HG02759 (cell line): Measurements from ENCODE around the gene MYH10.

Source experiments
- ATAC-seq: cut with Tn5 transposase; IDR thresholded peaks from one replicate; pipeline ENCODE4 v1.9.1; 2021; ENCODE audit warnings: mild to moderate bottlenecking, moderate library complexity; ENCODE audit not compliant: unreplicated experiment

MYH10 gene

GRCh38 chr17:8500609-8501008, 129.9 kb downstream of the MYH10 start:
- no peak for ATAC-seq

- ATAC-seq = no peak
Observed at GRCh38 chr17:8499614-8500013, 130.9 kb downstream of the MYH10 start.

GRCh38 chr17:8499171-8499570, 131.4 kb downstream of the MYH10 start:
- ATAC-seq = no peak

- no peak for ATAC-seq
Observed at GRCh38 chr17:8496081-8496480, 134.4 kb downstream of the MYH10 start.

- ATAC-seq = no peak
Observed at GRCh38 chr17:8494506-8495111, 135.9 kb downstream of the MYH10 start.

- no peak for ATAC-seq
Observed at GRCh38 chr17:8494021-8494420, 136.5 kb downstream of the MYH10 start.

- ATAC-seq = no peak
Observed at GRCh38 chr17:8492121-8492520, 138.4 kb downstream of the MYH10 start.

- no peak for ATAC-seq
Observed at GRCh38 chr17:8490256-8491023, 140.1 kb downstream of the MYH10 start.

GRCh38 chr17:8489841-8490240, 140.7 kb downstream of the MYH10 start:
- no peak for ATAC-seq

- ATAC-seq = no peak
Observed at GRCh38 chr17:8488901-8489300, 141.6 kb downstream of the MYH10 start.

GRCh38 chr17:8488491-8488890, 142.0 kb downstream of the MYH10 start:
- no peak for ATAC-seq

- ATAC-seq = no peak
Observed at GRCh38 chr17:8487743-8488142, 142.8 kb downstream of the MYH10 start.

GRCh38 chr17:8487130-8487645, 143.3 kb downstream of the MYH10 start:
- ATAC-seq = no peak

GRCh38 chr17:8485491-8485890, 145.0 kb downstream of the MYH10 start:
- ATAC-seq = no peak

GRCh38 chr17:8484465-8484864, 146.1 kb downstream of the MYH10 start:
- no peak for ATAC-seq

- no peak for ATAC-seq
Observed at GRCh38 chr17:8482546-8482945, 148.0 kb downstream of the MYH10 start.

GRCh38 chr17:8481703-8482102, 148.8 kb downstream of the MYH10 start:
- no peak for ATAC-seq

- no peak for ATAC-seq
Observed at GRCh38 chr17:8481089-8481488, 149.4 kb downstream of the MYH10 start.

- no peak for ATAC-seq
Observed at GRCh38 chr17:8480011-8480976, 150.2 kb downstream of the MYH10 start.

GRCh38 chr17:8479431-8479947, 151.0 kb downstream of the MYH10 start:
- ATAC-seq = no peak
